ENCODE measurements around the gene GPR158.

DNA sequence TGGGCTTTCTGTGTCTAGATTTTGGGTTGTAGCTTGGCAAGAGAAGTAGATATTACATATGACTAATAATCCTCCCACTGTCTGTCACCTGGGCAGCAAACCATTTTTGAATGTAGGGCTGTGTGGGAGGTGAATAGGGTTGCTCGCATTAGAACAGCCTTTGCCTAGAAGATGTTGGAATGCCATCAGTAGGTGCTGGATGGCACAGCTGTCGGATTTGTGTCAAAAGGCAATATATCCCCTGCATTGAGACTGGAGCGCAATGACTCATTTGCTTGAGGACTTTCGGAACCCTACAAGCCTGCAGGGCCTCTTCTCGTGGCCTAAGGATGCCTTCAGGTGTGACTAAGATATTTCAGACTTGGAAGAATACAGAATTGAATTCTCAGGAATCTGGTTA lies 323.8 kb downstream of the GPR158 start:
- TF ChIP-seq, protein P1, sequence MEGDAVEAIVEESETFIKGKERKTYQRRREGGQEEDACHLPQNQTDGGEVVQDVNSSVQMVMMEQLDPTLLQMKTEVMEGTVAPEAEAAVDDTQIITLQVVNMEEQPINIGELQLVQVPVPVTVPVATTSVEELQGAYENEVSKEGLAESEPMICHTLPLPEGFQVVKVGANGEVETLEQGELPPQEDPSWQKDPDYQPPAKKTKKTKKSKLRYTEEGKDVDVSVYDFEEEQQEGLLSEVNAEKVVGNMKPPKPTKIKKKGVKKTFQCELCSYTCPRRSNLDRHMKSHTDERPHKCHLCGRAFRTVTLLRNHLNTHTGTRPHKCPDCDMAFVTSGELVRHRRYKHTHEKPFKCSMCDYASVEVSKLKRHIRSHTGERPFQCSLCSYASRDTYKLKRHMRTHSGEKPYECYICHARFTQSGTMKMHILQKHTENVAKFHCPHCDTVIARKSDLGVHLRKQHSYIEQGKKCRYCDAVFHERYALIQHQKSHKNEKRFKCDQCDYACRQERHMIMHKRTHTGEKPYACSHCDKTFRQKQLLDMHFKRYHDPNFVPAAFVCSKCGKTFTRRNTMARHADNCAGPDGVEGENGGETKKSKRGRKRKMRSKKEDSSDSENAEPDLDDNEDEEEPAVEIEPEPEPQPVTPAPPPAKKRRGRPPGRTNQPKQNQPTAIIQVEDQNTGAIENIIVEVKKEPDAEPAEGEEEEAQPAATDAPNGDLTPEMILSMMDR (IDR thresholded peaks at IDR 0.05; ENCODE audit: insufficient read depth, low read length, poor library complexity, severe bottlenecking): no peak
- TF ChIP-seq EZH2phosphoT487 (conservative IDR thresholded peaks at IDR 0.05; ENCODE audit: low read length): no peak
